HUES48 (cell line): ENCODE results near the gene RALGDS.

Experiments
- H3K27ac ChIP-seq: one replicate; pipeline ENCODE4 v1.7.0; 2013; ENCODE audit warnings: low read depth, low read length, inconsistent platforms
- H3K27me3 ChIP-seq: 2 replicates; pipeline ENCODE4 v1.6.1; 2013; ENCODE audit warnings: mild to moderate bottlenecking, low read length; ENCODE audit not compliant: control insufficient read depth, insufficient read depth
- H3K36me3 ChIP-seq: 2 replicates; pipeline ENCODE4 v1.6.1; 2013; ENCODE audit warnings: low read length; ENCODE audit not compliant: control insufficient read depth, insufficient read depth
- H3K4me1 ChIP-seq: 2 replicates; pipeline ENCODE4 v1.6.1; 2013; ENCODE audit warnings: mild to moderate bottlenecking, low read length; ENCODE audit not compliant: control insufficient read depth, insufficient read depth
- H3K4me3 ChIP-seq: 2 replicates; pipeline ENCODE4 v1.5.1; 2013; ENCODE audit warnings: mild to moderate bottlenecking, low read depth, low read length
- H3K9ac ChIP-seq: 2 replicates; pipeline ENCODE4 v1.6.1; 2013; ENCODE audit warnings: mild to moderate bottlenecking, low read depth, low read length, moderate library complexity
- H3K9me3 ChIP-seq: 2 replicates; pipeline ENCODE4 v1.6.1; 2013; ENCODE audit warnings: low read length; ENCODE audit not compliant: control insufficient read depth, insufficient read depth

The RALGDS gene

DNA sequence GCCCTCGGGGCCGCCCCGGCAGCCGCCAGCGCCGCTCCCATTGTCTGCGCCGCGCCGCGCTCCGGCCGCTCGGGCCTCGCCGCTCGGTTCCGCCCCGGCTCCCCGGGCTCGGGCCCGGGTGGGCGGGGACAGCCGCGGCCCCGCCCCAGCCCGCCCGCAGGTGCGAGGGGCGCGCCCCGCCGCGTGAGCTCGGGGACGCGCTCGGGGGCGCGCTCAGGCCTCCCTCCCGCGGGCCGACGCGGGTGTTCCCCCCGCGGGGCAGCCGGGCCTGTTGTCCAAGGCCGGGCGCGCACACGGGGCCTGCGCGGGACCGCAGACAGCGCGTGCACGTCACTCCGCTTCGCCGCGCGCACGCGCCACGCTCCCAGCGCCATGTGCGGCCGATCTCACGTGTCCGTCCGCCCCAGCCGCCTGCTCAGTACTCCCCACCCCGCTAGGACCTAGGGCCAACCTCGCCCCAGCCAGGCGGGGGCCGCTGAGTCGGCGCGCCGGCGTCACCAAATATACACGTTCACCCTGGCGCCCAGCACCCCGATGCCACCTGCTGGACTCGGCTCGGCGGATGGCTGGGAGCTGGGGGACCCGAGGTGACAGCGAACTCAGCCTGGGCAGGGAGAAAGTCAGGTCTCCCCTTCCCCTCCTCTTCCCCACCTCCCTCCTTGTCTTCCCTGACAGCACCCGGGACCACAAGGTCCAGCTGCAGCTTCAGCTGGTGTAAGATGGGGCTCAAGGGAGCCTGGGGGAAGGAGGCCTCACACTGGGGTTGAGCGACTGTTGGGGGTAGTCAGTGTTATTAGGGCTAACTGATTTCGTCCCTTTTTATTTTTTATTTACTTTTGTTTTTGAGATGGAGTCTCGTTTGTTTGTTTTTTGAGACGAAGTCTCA, 28.3 kb upstream of the RALGDS start:
- peak overlapping the region; percentile 88 for H3K4me3 ChIP-seq
- peak overlapping the region; percentile 59 for H3K27ac ChIP-seq
- peaks cover 6% of the 10 kb centered on the region; the same call in 1 of the 2 replicates for H3K36me3 ChIP-seq
- no peaks in the 10 kb centered on the region for H3K9me3 ChIP-seq
- peaks cover 8% of the 10 kb centered on the region for H3K4me1 ChIP-seq
- peaks cover 6% of the 10 kb centered on the region; the same call in 1 of the 2 replicates for H3K27me3 ChIP-seq
- peak overlapping the region; percentile 79 for H3K9ac ChIP-seq

GRCh38 chr9:133148199-133149129, 27.4 kb upstream of the RALGDS start:
- Histone ChIP-seq H3K9me3 (no peaks in the 10 kb centered on the region), H3K9ac (peak overlapping the region; percentile 79), H3K27ac (peak overlapping the region; percentile 54), H3K36me3 (no peaks in the 10 kb centered on the region), H3K4me1 (peaks cover 11% of the 10 kb centered on the region), H3K4me3 (peak overlapping the region; percentile 88), H3K27me3 (peaks cover 6% of the 10 kb centered on the region; the same call in 1 of the 2 replicates)

DNA sequence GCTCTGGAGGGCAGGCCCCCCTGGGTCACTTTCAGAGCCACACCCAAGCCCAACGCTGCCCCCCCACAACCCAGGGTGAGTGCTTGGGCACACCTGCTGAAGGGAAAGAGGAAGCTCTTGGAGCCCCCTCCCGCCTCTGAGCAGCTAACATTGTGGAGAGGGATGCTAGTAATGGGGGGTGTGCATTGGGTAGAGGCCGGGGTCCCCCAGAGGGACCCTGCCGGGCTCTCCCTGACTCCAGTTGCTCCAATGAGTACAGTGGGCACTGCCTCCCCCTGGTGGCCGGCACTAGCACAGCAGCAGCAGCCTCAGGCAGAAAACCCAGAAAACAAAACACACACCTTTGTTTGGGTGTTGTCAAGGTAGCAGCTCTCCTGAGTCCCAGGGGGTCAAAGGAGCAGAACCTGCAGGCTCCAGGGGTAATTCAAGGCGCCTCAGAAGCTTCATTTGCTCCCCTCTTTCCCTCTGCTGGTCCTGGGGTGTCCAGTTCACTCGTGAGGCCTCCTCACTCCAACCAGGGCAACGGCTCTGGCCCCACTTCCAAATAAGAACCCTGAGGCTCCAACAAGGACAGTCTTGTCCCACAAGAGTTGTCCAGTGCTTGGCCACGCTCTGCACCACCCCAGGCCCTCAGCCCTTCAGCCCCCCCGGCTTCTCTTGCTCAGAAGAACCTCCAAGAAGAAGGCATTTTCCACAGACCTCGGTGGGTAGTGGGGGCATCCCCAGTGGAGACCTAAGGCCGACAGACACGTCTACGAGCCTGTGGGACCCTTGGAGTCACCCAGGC, 26.6 kb upstream of the RALGDS start:
- Histone ChIP-seq H3K4me3 (peak overlapping the region; percentile 88), H3K36me3 (no peaks in the 10 kb centered on the region), H3K27me3 (peaks cover 6% of the 10 kb centered on the region; the same call in 1 of the 2 replicates), H3K9ac (no peak overlapping the region), H3K9me3 (no peaks in the 10 kb centered on the region), H3K27ac (peak overlapping the region; percentile 11), H3K4me1 (peaks cover 11% of the 10 kb centered on the region)

GRCh38 chr9:133146746-133147411, 25.8 kb upstream of the RALGDS start:
- Histone ChIP-seq H3K4me1 (peaks cover 11% of the 10 kb centered on the region), H3K36me3 (no peaks in the 10 kb centered on the region), H3K4me3 (no peak overlapping the region), H3K27ac (no peak overlapping the region), H3K9ac (no peak overlapping the region), H3K9me3 (no peaks in the 10 kb centered on the region), H3K27me3 (peaks cover 6% of the 10 kb centered on the region; the same call in 1 of the 2 replicates)

GRCh38 chr9:133144904-133145851, 24.1 kb upstream of the RALGDS start:
- no peaks in the 10 kb centered on the region for H3K9me3 ChIP-seq
- H3K36me3 ChIP-seq: no peaks in the 10 kb centered on the region
- H3K4me1 ChIP-seq: peaks cover 11% of the 10 kb centered on the region
- no peak overlapping the region for H3K9ac ChIP-seq
- no peak overlapping the region for H3K27ac ChIP-seq
- H3K4me3 ChIP-seq: peak overlapping the region; percentile 58; the same call in 1 of the 2 replicates
- peaks cover 6% of the 10 kb centered on the region; the same call in 1 of the 2 replicates for H3K27me3 ChIP-seq

DNA sequence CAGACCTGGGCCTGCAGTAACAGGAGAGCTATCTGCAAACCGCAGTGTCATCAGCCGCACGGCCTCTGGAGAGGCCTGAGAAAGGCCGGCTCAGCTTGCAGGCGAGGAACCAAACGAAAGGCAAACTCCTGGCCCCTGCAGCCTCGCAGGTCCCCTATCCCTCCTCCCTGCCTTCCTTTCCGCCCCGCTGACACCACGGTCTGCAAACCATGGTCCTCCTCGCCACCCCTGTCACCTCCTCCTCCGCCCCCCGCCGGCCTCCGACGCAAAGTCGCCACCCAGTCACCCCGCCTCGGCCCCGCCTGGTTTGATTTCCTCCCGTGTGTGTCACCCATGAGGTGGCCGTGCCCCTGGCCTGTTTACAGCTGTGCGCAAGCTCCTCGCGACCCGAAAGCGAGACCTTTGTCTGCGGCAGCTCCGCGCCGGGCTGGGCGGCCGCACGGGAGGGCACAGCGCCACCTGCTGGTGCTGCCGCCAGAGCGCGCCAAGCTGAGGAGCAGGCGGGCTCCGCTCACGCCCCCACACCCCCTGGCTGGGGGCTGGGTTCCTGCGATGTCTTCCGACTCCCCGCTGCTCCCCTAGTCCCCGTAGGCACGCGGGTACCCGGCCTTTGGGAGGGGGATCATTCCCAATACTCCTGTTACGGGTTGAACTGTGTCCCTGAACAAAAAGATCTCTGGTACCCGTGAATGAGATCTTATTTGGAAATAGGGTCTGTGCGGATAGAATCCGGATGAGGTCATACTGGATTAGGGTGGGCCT, 23.3 kb upstream of the RALGDS start:
- Histone ChIP-seq H3K27ac (peak overlapping the region; percentile 22), H3K9ac (peak overlapping the region; percentile 13; the same call in 1 of the 2 replicates), H3K27me3 (peaks cover 6% of the 10 kb centered on the region; the same call in 1 of the 2 replicates), H3K4me3 (peak overlapping the region; percentile 58; the same call in 1 of the 2 replicates), H3K36me3 (no peaks in the 10 kb centered on the region), H3K9me3 (no peaks in the 10 kb centered on the region), H3K4me1 (peaks cover 11% of the 10 kb centered on the region)

- Histone ChIP-seq H3K4me3 (peak overlapping the region; percentile 58; the same call in 1 of the 2 replicates), H3K9ac (peak overlapping the region; percentile 13; the same call in 1 of the 2 replicates), H3K36me3 (no peaks in the 10 kb centered on the region), H3K9me3 (no peaks in the 10 kb centered on the region), H3K27me3 (peaks cover 6% of the 10 kb centered on the region; the same call in 1 of the 2 replicates), H3K27ac (peak overlapping the region; percentile 22), H3K4me1 (peaks cover 11% of the 10 kb centered on the region)
Observed at GRCh38 chr9:133143639-133144141, 22.6 kb upstream of the RALGDS start.

DNA sequence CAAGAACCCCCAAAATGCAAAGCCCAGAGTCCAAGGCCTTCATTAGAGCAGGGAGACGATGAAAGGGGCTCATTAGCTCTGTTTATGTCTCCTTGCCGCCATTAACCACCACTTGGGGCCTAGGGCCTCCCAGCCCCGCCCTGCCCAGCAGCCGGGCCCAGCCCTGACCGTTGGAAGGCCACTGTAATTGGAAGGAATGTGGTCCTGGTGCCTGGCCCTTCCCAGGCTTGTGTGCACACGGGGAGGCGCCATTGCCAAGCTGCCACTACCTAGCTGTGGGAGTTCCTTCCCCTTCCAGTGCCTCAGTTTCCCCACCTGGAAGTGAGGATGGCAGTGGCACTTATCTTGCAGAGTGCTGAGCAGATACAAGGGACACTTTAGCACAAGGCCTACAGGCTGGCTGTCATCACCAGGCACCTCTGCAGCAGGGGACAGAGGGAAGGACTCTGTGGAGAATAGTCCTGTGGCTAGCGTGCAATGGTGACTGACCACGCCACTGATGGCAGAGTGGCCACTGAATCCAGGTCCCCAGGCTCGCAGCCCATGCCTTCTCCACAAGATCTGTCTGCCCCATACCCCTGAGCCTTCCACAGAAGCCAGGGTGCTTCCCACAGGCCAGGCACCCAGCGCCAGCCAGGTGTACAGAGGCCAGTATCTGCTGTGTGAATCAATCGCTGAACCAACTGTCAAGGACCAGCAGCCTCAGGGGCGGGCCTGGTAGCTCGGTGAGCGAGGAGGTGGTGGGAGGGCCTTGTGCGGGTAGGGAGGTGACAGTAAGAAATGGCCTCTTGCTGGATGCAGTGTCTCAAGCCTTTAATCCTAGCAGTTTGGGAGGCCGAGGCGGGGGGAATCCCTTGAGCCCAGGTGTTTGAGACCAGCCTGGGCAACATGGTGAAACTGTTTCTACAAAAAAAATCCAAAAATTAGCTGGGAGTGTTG, 21.9 kb upstream of the RALGDS start:
- Histone ChIP-seq H3K9ac (no peak overlapping the region), H3K27ac (no peak overlapping the region), H3K4me1 (peaks cover 9% of the 10 kb centered on the region)

More for the DNA sequence above, 21.9 kb upstream of the RALGDS start:
- Histone ChIP-seq H3K27me3 (peaks cover 3% of the 10 kb centered on the region; the same call in 1 of the 2 replicates), H3K9me3 (no peaks in the 10 kb centered on the region), H3K36me3 (no peaks in the 10 kb centered on the region), H3K4me3 (no peak overlapping the region)
